Measurements from ENCODE around the gene UNC5A. TPM values are rescaled to one million over a fixed set of nuclear protein-coding genes. Genes with fewer than 3 reads are reported as not detected.

UNC5A gene
- total RNA-seq, 1 donor from 2014 or later: 8.3 TPM

GRCh38 chr5:176846335-176847140 is 36.2 kb downstream of the UNC5A start:
- DNase-seq: no peak

- DNase-seq: no peak
Measured at GRCh38 chr5:176847148-176847547, 36.8 kb downstream of the UNC5A start.

- no peak for DNase-seq
Measured at GRCh38 chr5:176847726-176848290, 37.4 kb downstream of the UNC5A start.

- DNase-seq: no peak
Measured at GRCh38 chr5:176848651-176849050, 38.3 kb downstream of the UNC5A start.

- DNase-seq: no peak
Measured at GRCh38 chr5:176849611-176850227, 39.4 kb downstream of the UNC5A start.

- DNase-seq: no peak
Measured at GRCh38 chr5:176850371-176851245, 40.2 kb downstream of the UNC5A start.

GRCh38 chr5:176851380-176851779 is 41.0 kb downstream of the UNC5A start:
- no peak for DNase-seq

GRCh38 chr5:176851871-176852658 is 41.7 kb downstream of the UNC5A start:
- no peak for DNase-seq

- DNase-seq: no peak
Measured at GRCh38 chr5:176853151-176853778, 42.9 kb downstream of the UNC5A start.

- DNase-seq: no peak
Measured at GRCh38 chr5:176854164-176854563, 43.8 kb downstream of the UNC5A start.

GRCh38 chr5:176855598-176855997 is 45.2 kb downstream of the UNC5A start:
- DNase-seq: no peak

GRCh38 chr5:176856746-176857145 is 46.4 kb downstream of the UNC5A start:
- DNase-seq: no peak

- DNase-seq: no peak
Measured at GRCh38 chr5:176857216-176857893, 47.0 kb downstream of the UNC5A start.

GRCh38 chr5:176857894-176858273 is 47.5 kb downstream of the UNC5A start:
- no peak for DNase-seq

GRCh38 chr5:176859916-176860315 is 49.6 kb downstream of the UNC5A start:
- DNase-seq: no peak

- DNase-seq: no peak
Measured at GRCh38 chr5:176860381-176860780, 50.0 kb downstream of the UNC5A start.

- no peak for DNase-seq
Measured at GRCh38 chr5:176861276-176861675, 50.9 kb downstream of the UNC5A start.

- DNase-seq: no peak
Measured at GRCh38 chr5:176862330-176862995, 52.1 kb downstream of the UNC5A start.

- DNase-seq: no peak
Measured at GRCh38 chr5:176863041-176863764, 52.8 kb downstream of the UNC5A start.

- no peak for DNase-seq
Measured at GRCh38 chr5:176863765-176864098, 53.4 kb downstream of the UNC5A start.
